Measurements from ENCODE around the gene GYS1.
"Not testable (repeated sequence)": the region's sequence is repeated elsewhere in the genome, so short reads cannot be mapped to it uniquely, and the experiment has no call there.

The GYS1 gene

GRCh38 chr19:48993175-48994034 lies at the start of gene GYS1, which contains the start of gene RUVBL2:
Gene GYS1, minus strand, starts transcription at chr19:48993309. Its CDS starts 197 bp downstream, at chr19:48993112.
Gene RUVBL2, plus strand, starts transcription at chr19:48993887. Its CDS starts 25 bp downstream, at chr19:48993912.
- peak; percentile 98 for DNase-seq (ENCODE audit: low read depth)

GRCh38 chr19:49042666-49043065 lies 49.6 kb upstream of the GYS1 start:
- not testable (repeated sequence) for DNase-seq (ENCODE audit: low read depth)

- no peak for DNase-seq (ENCODE audit: low read depth)
These were observed 49.1 kb upstream of the GYS1 start for GRCh38 chr19:49042177-49042576.

- not testable (repeated sequence) for DNase-seq (ENCODE audit: low read depth)
These were observed 46.6 kb upstream of the GYS1 start for GRCh38 chr19:49039736-49040135.

GRCh38 chr19:49038557-49039276 lies 45.6 kb upstream of the GYS1 start:
- DNase-seq (ENCODE audit: low read depth) = not testable (repeated sequence)

GRCh38 chr19:49038111-49038510 lies 45.0 kb upstream of the GYS1 start:
- not testable (repeated sequence) for DNase-seq (ENCODE audit: low read depth)

- not testable (repeated sequence) for DNase-seq (ENCODE audit: low read depth)
These were observed 43.7 kb upstream of the GYS1 start, which contains the start of gene CGB1 for GRCh38 chr19:49036815-49037214. Gene CGB1, minus strand, starts transcription at chr19:49036895. Its CDS starts 184 bp downstream, at chr19:49036711.

GRCh38 chr19:49031642-49032301 lies 38.7 kb upstream of the GYS1 start, which contains the start of gene CGB2:
Gene CGB2, plus strand, starts transcription at chr19:49031890. Its CDS starts 206 bp downstream, at chr19:49032096.
- peak; percentile 40 for DNase-seq (ENCODE audit: low read depth)

GRCh38 chr19:49030323-49030722 lies 37.2 kb upstream of the GYS1 start:
- DNase-seq (ENCODE audit: low read depth) = not testable (repeated sequence)

- not testable (repeated sequence) for DNase-seq (ENCODE audit: low read depth)
These were observed 36.6 kb upstream of the GYS1 start for GRCh38 chr19:49029749-49030148.

GRCh38 chr19:49028686-49029085 lies 35.6 kb upstream of the GYS1 start:
- DNase-seq (ENCODE audit: low read depth) = not testable (repeated sequence)

GRCh38 chr19:49025599-49025998 lies 32.5 kb upstream of the GYS1 start:
- DNase-seq (ENCODE audit: low read depth) = not testable (repeated sequence)

- not testable (repeated sequence) for DNase-seq (ENCODE audit: low read depth)
These were observed 32.0 kb upstream of the GYS1 start for GRCh38 chr19:49025088-49025487.

- DNase-seq (ENCODE audit: low read depth) = not testable (repeated sequence)
These were observed 31.1 kb upstream of the GYS1 start, which contains the start of gene CGB3 for GRCh38 chr19:49024233-49024632. Gene CGB3, minus strand, starts transcription at chr19:49024333. Its CDS starts 362 bp downstream, at chr19:49023971.

GRCh38 chr19:49022116-49022515 lies 29.0 kb upstream of the GYS1 start:
- no peak for DNase-seq (ENCODE audit: low read depth)

- no peak for DNase-seq (ENCODE audit: low read depth)
These were observed 28.1 kb upstream of the GYS1 start for GRCh38 chr19:49020931-49021895.

- DNase-seq (ENCODE audit: low read depth) = no peak
These were observed 27.2 kb upstream of the GYS1 start for GRCh38 chr19:49020342-49020741.

- DNase-seq (ENCODE audit: low read depth) = peak; percentile 45
These were observed 26.3 kb upstream of the GYS1 start for GRCh38 chr19:49019242-49019932.

- DNase-seq (ENCODE audit: low read depth) = not testable (repeated sequence)
These were observed 25.5 kb upstream of the GYS1 start for GRCh38 chr19:49018388-49019241.
